HepG2 (cell line): ENCODE results near the gene MAFF. TPM values are rescaled to one million over a fixed set of nuclear protein-coding genes. Genes with fewer than 3 reads are reported as not detected.

Experiments
- ATM ChIP-seq: fragments of 450-650 bp; IDR thresholded peaks from 2 replicates; pipeline ENCODE4 v1.7.1; 2017; ENCODE audit warnings: mild to moderate bottlenecking, borderline replicate concordance
- FOXP4 ChIP-seq: sonication (generic); formaldehyde crosslinking; IDR thresholded peaks from 2 replicates; pipeline ENCODE4 v1.4.0; 2020; ENCODE audit warnings: missing genetic modification reagents
- GPBP1L1 ChIP-seq: sonication (generic); formaldehyde crosslinking; IDR thresholded peaks from 2 replicates; pipeline ENCODE4 v1.5.0; 2020; ENCODE audit warnings: mild to moderate bottlenecking, missing genetic modification reagents
- MAZ ChIP-seq, 2 experiments: sonication (generic) in 1 of 2; formaldehyde crosslinking in 1 of 2; IDR thresholded peaks; 2 replicates each; pipeline versions ENCODE4 v1.5.0 to v1.6.1; 2012 to 2020; ENCODE audit warnings: low read depth in 2 of 2, mild to moderate bottlenecking in 2 of 2, borderline replicate concordance in 1 of 2, improper control_type of control experiment in 1 of 2, low read length in 1 of 2, missing genetic modification reagents in 1 of 2, moderate library complexity in 1 of 2
- NR0B2 ChIP-seq: sonication (generic); formaldehyde crosslinking; IDR thresholded peaks from 2 replicates; pipeline ENCODE4 v1.4.0; 2020; ENCODE audit warnings: mild to moderate bottlenecking, missing genetic modification reagents
- NR1H2 ChIP-seq: sonication (generic); formaldehyde crosslinking; IDR thresholded peaks from 2 replicates; pipeline ENCODE4 v1.8.1; 2022; ENCODE audit warnings: low read depth, missing genetic modification reagents, borderline replicate concordance
- NR3C1 ChIP-seq: sonication (generic); formaldehyde crosslinking; IDR thresholded peaks from 2 replicates; pipeline ENCODE4 v1.4.0; 2020; ENCODE audit warnings: missing genetic modification reagents
- PCBP2 ChIP-seq: fragments of 200-400 bp; formaldehyde crosslinking; optimal IDR thresholded peaks from 2 replicates; pipeline ENCODE3; 2018; ENCODE audit warnings: low read length, low read depth; ENCODE audit not compliant: poor library complexity, severe bottlenecking
- RARA ChIP-seq: IDR thresholded peaks from 2 replicates; pipeline ENCODE4 v1.6.1; 2016; ENCODE audit warnings: missing genetic modification reagents, missing compliant biosample characterization
- RELA ChIP-seq: sonication (generic); formaldehyde crosslinking; IDR thresholded peaks from 2 replicates; pipeline ENCODE4 v1.4.0; 2020; ENCODE audit warnings: missing genetic modification reagents
- RXRA ChIP-seq: sonication (generic); formaldehyde crosslinking; IDR thresholded peaks from 2 replicates; pipeline ENCODE4 v1.5.1; 2020; ENCODE audit warnings: missing genetic modification reagents
- XRCC5 ChIP-seq: fragments of 200-400 bp; formaldehyde crosslinking; optimal IDR thresholded peaks from 2 replicates; pipeline ENCODE3; 2017; ENCODE audit warnings: mild to moderate bottlenecking, low read length
- ZBTB7A ChIP-seq: sonication (generic); formaldehyde crosslinking; IDR thresholded peaks from 2 replicates; pipeline ENCODE4 v1.8.0; 2022; ENCODE audit warnings: mild to moderate bottlenecking, missing genetic modification reagents
- ZBTB7B ChIP-seq: sonication (generic); formaldehyde crosslinking; IDR thresholded peaks from 2 replicates; pipeline ENCODE4 v1.4.0; 2020; ENCODE audit warnings: missing genetic modification reagents
- ZMAT3 ChIP-seq: sonication (generic); formaldehyde crosslinking; conservative IDR thresholded peaks from 2 replicates; pipeline ENCODE4 v1.7.0; 2021; ENCODE audit warnings: missing genetic modification reagents
- ZNF326 ChIP-seq: sonication (generic); formaldehyde crosslinking; IDR thresholded peaks from 2 replicates; pipeline ENCODE4 v1.4.0; 2020; ENCODE audit warnings: missing genetic modification reagents, borderline replicate concordance
- ZNF546 ChIP-seq: sonication (generic); formaldehyde crosslinking; conservative IDR thresholded peaks from 2 replicates; pipeline ENCODE4 v1.8.1; 2023; ENCODE audit warnings: mild to moderate bottlenecking, missing genetic modification reagents
- ZNF562 ChIP-seq: sonication (generic); formaldehyde crosslinking; IDR thresholded peaks from 2 replicates; pipeline ENCODE4 v1.8.0; 2022; ENCODE audit warnings: missing genetic modification reagents, borderline replicate concordance
- ZNF660 ChIP-seq: sonication (generic); formaldehyde crosslinking; IDR thresholded peaks from 2 replicates; pipeline ENCODE4 v1.5.1; 2020; ENCODE audit warnings: mild to moderate bottlenecking, low read depth, missing genetic modification reagents, borderline replicate concordance
- ZNF780A ChIP-seq: sonication (generic); formaldehyde crosslinking; IDR thresholded peaks from 2 replicates; pipeline ENCODE4 v1.8.0; 2022; ENCODE audit warnings: mild to moderate bottlenecking, missing genetic modification reagents, moderate library complexity
- polyA plus RNA-seq, 8 experiments: library from polyadenylated mRNA; depleted of rRNA in 3 of 8; stranded (reverse) in 7 of 8; unstranded in 1 of 8; fragments of >200 nt; fragmentation: Illumina TruSeq in 4 of 8; extraction: Trizol in 4 of 8; gene quantifications; 2 replicates each; pipeline versions ENCODE4 v1.2.1 to v1.2.3, GENCODE V29; 2011 to 2016; ENCODE audit warnings: low read depth in 4 of 8, missing spikeins in 1 of 8, mixed read lengths in 1 of 8; ENCODE audit not compliant: insufficient read depth in 1 of 8
- total RNA-seq, 5 experiments: library from RNA; depleted of rRNA; stranded (reverse); fragments of >200 nt; fragmentation: Illumina TruSeq; extraction: Trizol; gene quantifications; 2 replicates each; pipeline ENCODE4 v1.2.3, GENCODE V29; 2016; ENCODE audit warnings: low read depth in 1 of 5

Gene MAFF
- total and polyA plus RNA-seq, 2 of the 13 experiments (the other 11 are each of a cell fraction or from before 2014, with no cell fraction given) = 5.4 to 14.3 TPM

- TF ChIP-seq NR0B2 (CRISPR knock-in tag) (no peak), ZNF326 (CRISPR knock-in tag) (no peak), RXRA (peak; percentile 52; the same call in 1 of the 2 replicates), ZBTB7B (CRISPR knock-in tag) (peak; percentile 74; the same call in 1 of the 2 replicates), ZNF546 (no peak), MAZ (IDR thresholded peaks at IDR 0.05; ENCODE audit: borderline replicate concordance, low read depth, low read length) (peak; percentile 38; the same call in 1 of the 2 replicates), MAZ (CRISPR knock-in tag; IDR thresholded peaks at IDR 0.05; ENCODE audit: low read depth) (peak; percentile 22; the same call in 1 of the 2 replicates), ZMAT3 (CRISPR knock-in tag) (0 out of 2 replicates have a peak, but pooled peaks have one; percentile 3), NR3C1 (CRISPR knock-in tag) (no peak), ZNF562 (CRISPR knock-in tag) (no peak), RARA (peak; percentile 74), GPBP1L1 (CRISPR knock-in tag) (no peak), XRCC5 (no peak), ZBTB7A (no peak), FOXP4 (CRISPR knock-in tag) (peak; percentile 39; the same call in 1 of the 2 replicates), ATM (no peak), PCBP2 (no peak), RELA (no peak), ZNF780A (CRISPR knock-in tag) (no peak), NR1H2 (CRISPR knock-in tag) (no peak), ZNF660 (CRISPR knock-in tag) (no peak)
Observed at GRCh38 chr22:38163844-38164550, 37.8 kb upstream of the MAFF start (continued).
